ENCODE data around the gene SYNE3. TPM values are rescaled to one million over a fixed set of nuclear protein-coding genes. Genes with fewer than 3 reads are reported as not detected.

SYNE3 gene
- total and polyA plus RNA-seq, 10 of the 15 experiments (the other 5 are each of a cell fraction or from before 2014, with no cell fraction given), result 1.4 to 44.1 (median 13.4) TPM

- ChIA-PET CTCF (interaction anchor here (0.6 to 12.1 kb wide), 7 partner anchors 10 to 112 kb away, joined by 3 to 118 read pairs (median 7); no protein-coding TSS in a partner anchor), POLR2A (interaction anchor here (0.6 to 1.9 kb wide), 7 partner anchors 15 to 1545 kb away, joined by 3 to 8 read pairs (median 4); partner anchors contain the start of gene SYNE3), SMC1A (ENCODE audit: uncharacterized antibody, unreplicated experiment) (interaction anchor here (1.0 to 4.0 kb wide), 8 partner anchors 14 to 105 kb away, joined by 3 to 25 read pairs (median 4); partner anchors contain the start of gene SYNE3), RAD21 (ENCODE audit: unreplicated experiment) (interaction anchor here (0.6 to 2.3 kb wide), 8 partner anchors 11 to 131 kb away, joined by 3 to 10 read pairs (median 4); no protein-coding TSS in a partner anchor)
- H3K79me2 ChIP-seq (ENCODE audit: control insufficient read depth, insufficient read depth, low read length), result peaks cover 76% of the 10 kb centered on the region
- TF ChIP-seq NFYB (IDR thresholded peaks at IDR 0.05; ENCODE audit: insufficient read depth, low read depth, low read length) (no peak), MYC (IDR thresholded peaks at IDR 0.05; ENCODE audit: insufficient read depth, insufficient read length, insufficient replicate concordance, low read length, severe bottlenecking) (no peak), BACH1 (IDR thresholded peaks at IDR 0.05; ENCODE audit: borderline replicate concordance) (0 out of 2 replicates have a peak, but pooled peaks have one; percentile 15), TCF3 (IDR thresholded peaks at IDR 0.05; ENCODE audit: borderline replicate concordance, insufficient read depth, low read depth, low read length) (no peak), FOXK2 (IDR thresholded peaks at IDR 0.05) (no peak), YY1 (IDR thresholded peaks at IDR 0.05; ENCODE audit: low read depth, low read length) (no peak)
- TF ChIP-seq, protein P1, sequence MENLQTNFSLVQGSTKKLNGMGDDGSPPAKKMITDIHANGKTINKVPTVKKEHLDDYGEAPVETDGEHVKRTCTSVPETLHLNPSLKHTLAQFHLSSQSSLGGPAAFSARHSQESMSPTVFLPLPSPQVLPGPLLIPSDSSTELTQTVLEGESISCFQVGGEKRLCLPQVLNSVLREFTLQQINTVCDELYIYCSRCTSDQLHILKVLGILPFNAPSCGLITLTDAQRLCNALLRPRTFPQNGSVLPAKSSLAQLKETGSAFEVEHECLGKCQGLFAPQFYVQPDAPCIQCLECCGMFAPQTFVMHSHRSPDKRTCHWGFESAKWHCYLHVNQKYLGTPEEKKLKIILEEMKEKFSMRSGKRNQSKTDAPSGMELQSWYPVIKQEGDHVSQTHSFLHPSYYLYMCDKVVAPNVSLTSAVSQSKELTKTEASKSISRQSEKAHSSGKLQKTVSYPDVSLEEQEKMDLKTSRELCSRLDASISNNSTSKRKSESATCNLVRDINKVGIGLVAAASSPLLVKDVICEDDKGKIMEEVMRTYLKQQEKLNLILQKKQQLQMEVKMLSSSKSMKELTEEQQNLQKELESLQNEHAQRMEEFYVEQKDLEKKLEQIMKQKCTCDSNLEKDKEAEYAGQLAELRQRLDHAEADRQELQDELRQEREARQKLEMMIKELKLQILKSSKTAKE (IDR thresholded peaks at IDR 0.05; ENCODE audit: low read depth, poor library complexity, severe bottlenecking), result no peak
- peak overlapping the region; percentile 87 for H3K27ac ChIP-seq (ENCODE audit: control insufficient read depth, insufficient read depth)
- BruUV-seq (replicated peaks), result TSS peak; percentile 89
- 0 out of 2 replicates have a peak, but pooled peaks cover 2% of the 10 kb centered on the region for H4K20me1 ChIP-seq (ENCODE audit: control insufficient read depth, insufficient read depth)
- no peaks in the 10 kb centered on the region for H3K9me3 ChIP-seq (replicated peaks; ENCODE audit: control insufficient read depth, insufficient read depth, low read length)
- peaks cover 8% of the 10 kb centered on the region; the same call in 1 of the 2 replicates for H3K4me1 ChIP-seq (ENCODE audit: control insufficient read depth, insufficient read depth, low read length)
- no peaks in the 10 kb centered on the region for H3K27me3 ChIP-seq (replicated peaks in 1 of 2; ENCODE audit: control insufficient read depth in 2 of 2, insufficient read depth in 2 of 2, low read length in 1 of 2)
- H3K9ac ChIP-seq (ENCODE audit: control insufficient read depth, insufficient read depth, low read length), result peak overlapping the region; percentile 91
- H3K4me3 ChIP-seq, result peak overlapping the region; percentile 93
- ATAC-seq (peak; percentile 2), FAIRE-seq (no peak), DNase-seq (ENCODE audit: low read depth, low spot score) (no peak)
- intact Hi-C loops (cut with micrococcal nuclease; ENCODE audit: unreplicated experiment), result loop anchor here (5.0 to 10.0 kb wide), 2 partner anchors 37 to 379 kb away; partner anchors contain the start of gene DICER1
- WGBS (ENCODE audit: insufficient coverage, insufficient replicate concordance, low lambda C conversion rate, missing lambda C conversion rate), result 2% methylated on average over 17 of the region's 18 CpGs
- H3K36me3 ChIP-seq (ENCODE audit: control insufficient read depth in 2 of 2, insufficient read depth in 2 of 2, low read length in 1 of 2), result no peaks in the 10 kb centered on the region; a peak in 1 of 4 replicates
- in situ Hi-C loops (cut with MboI), result loop anchor here (5.0 kb wide), 1 partner anchor 92 kb away; no protein-coding TSS in a partner anchor
- H3K4me2 ChIP-seq (ENCODE audit: control insufficient read depth, insufficient read depth), result peak overlapping the region; percentile 93
- H2AFZ ChIP-seq (ENCODE audit: control insufficient read depth, low read depth, low read length), result no peak overlapping the region
These were observed 17.4 kb upstream of the SYNE3 start for GRCh38 chr14:95533822-95534221.

Data from GM12878 (cell line).